Measurements from ENCODE around the gene PGAP6. TPM values are rescaled to one million over a fixed set of nuclear protein-coding genes. Genes with fewer than 3 reads are reported as not detected.
"Not testable (repeated sequence)": the region's sequence is repeated elsewhere in the genome, so short reads cannot be mapped to it uniquely, and the experiment has no call there.

The PGAP6 gene
- total RNA-seq, 1 donor from 2014 or later, result 55.8 TPM

DNA sequence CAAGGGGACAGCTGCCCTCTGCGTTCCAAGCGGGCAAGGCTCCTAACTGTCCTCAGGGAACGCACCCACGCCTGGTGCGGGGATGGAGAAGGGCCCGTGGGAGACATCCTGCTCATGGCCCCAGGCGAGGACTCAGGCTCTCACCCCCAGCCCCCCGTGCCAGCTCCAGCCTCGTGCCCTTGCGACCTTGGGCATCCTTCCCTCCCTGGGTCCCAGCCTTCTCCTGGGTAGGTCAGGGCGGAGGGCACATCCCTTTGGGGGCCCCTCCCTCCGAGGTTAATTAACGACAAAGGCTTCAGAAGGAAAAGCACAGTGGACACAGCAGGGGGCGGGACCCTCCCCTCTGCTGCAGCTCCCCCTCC, 3.0 kb downstream of the PGAP6 start:
- no peaks in the 10 kb centered on the region for H3K9me3 ChIP-seq
- intact Hi-C loops (cut with DNase I), result no loop called here
- DNase-seq (no peak), ATAC-seq (no peak)
- H3K27ac ChIP-seq, result no peak overlapping the region
- no peaks in the 10 kb centered on the region for H3K27me3 ChIP-seq (ENCODE audit: low read depth)
- no peak for TF ChIP-seq CTCF (IDR thresholded peaks at IDR 0.05)
- H3K36me3 ChIP-seq, result peaks cover 36% of the 10 kb centered on the region
- no peak overlapping the region for H3K4me3 ChIP-seq
- peaks cover 43% of the 10 kb centered on the region for H3K4me1 ChIP-seq

DNA sequence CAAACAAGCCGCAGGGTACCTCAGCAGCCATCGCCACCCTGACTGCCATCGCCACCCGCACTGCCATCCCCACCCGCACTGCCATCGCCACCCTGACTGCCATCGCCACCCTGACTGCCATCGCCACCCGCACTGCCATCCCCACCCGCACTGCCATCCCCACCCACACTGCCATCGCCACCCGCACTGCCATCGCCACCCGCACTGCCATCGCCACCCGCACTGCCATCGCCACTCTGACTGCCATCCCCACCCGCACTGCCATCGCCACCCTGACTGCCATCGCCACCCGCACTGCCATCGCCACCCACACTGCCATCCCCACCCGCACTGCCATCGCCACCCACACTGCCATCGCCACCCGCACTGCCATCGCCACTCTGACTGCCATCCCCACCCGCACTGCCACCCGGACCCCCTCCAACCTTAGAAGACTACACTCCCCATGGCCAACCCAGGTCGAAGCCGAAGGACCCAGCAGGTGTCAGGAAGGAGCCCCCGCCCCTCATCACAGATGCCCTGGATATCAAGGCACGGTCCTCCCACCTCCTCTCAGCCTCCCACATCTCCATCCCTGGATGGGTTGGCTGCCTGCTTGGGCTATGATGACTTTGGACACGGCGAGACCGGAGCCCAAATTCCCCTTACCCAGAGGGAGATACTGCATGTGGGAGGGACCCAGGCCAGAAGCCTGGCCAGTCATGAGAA, 3.5 kb downstream of the PGAP6 start:
- ATAC-seq; H3K27ac ChIP-seq; intact Hi-C loops (cut with DNase I); DNase-seq; H3K4me3 ChIP-seq; H3K27me3 ChIP-seq (ENCODE audit: low read depth); H3K9me3 ChIP-seq: not testable (repeated sequence)
- Histone ChIP-seq H3K36me3 (peaks cover 42% of the 10 kb centered on the region), H3K4me1 (peaks cover 38% of the 10 kb centered on the region)

- intact Hi-C loops (cut with DNase I), result no loop called here
- no peaks in the 10 kb centered on the region for H3K9me3 ChIP-seq
- H3K4me1 ChIP-seq, result peaks cover 30% of the 10 kb centered on the region
- ATAC-seq, result no peak
- no peaks in the 10 kb centered on the region for H3K27me3 ChIP-seq (ENCODE audit: low read depth)
- H3K27ac ChIP-seq, result no peak overlapping the region
- TF ChIP-seq CTCF (IDR thresholded peaks at IDR 0.05), result no peak
- peaks cover 47% of the 10 kb centered on the region for H3K36me3 ChIP-seq
- H3K4me3 ChIP-seq, result no peak overlapping the region
- peak; percentile 47 for DNase-seq
Observed at GRCh38 chr16:377419-377951, 4.3 kb downstream of the PGAP6 start.

DNA sequence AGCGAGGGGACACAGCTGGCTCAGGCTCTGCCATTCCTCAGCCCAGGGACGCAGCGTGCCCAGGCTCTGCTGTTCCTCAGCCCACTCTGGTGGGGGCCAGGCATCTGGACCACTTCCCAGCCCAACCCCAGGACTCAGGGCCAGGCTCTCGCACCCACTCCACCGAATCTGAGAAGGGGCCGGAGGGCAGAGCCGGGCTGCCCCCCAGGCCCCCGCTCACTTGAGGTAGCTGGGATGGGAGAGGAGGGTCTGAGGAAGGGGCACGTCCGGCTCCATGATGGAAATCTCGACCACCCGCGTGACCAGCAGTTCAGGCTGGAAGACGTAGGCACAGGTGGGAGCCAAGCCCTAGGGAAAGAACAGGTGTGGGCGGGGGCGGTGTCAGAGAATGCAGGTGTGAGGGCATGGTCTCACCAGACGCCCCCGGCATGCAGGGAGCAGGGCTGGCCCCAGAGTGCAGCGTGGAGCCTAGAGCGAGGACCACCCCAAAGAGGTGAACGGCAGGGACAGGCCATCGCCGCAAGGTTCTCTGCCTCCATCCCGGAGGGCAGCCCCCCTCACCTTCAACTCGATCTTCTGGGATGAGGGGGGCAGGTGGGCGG, 4.9 kb downstream of the PGAP6 start:
- no peaks in the 10 kb centered on the region for H3K9me3 ChIP-seq
- no peak for TF ChIP-seq CTCF (IDR thresholded peaks at IDR 0.05)
- H3K4me3 ChIP-seq, result no peak overlapping the region
- no peaks in the 10 kb centered on the region for H3K27me3 ChIP-seq (ENCODE audit: low read depth)
- no peak overlapping the region for H3K27ac ChIP-seq
- intact Hi-C loops (cut with DNase I), result no loop called here
- DNase-seq (no peak), ATAC-seq (no peak)
- peaks cover 53% of the 10 kb centered on the region for H3K36me3 ChIP-seq
- peaks cover 27% of the 10 kb centered on the region for H3K4me1 ChIP-seq

DNA sequence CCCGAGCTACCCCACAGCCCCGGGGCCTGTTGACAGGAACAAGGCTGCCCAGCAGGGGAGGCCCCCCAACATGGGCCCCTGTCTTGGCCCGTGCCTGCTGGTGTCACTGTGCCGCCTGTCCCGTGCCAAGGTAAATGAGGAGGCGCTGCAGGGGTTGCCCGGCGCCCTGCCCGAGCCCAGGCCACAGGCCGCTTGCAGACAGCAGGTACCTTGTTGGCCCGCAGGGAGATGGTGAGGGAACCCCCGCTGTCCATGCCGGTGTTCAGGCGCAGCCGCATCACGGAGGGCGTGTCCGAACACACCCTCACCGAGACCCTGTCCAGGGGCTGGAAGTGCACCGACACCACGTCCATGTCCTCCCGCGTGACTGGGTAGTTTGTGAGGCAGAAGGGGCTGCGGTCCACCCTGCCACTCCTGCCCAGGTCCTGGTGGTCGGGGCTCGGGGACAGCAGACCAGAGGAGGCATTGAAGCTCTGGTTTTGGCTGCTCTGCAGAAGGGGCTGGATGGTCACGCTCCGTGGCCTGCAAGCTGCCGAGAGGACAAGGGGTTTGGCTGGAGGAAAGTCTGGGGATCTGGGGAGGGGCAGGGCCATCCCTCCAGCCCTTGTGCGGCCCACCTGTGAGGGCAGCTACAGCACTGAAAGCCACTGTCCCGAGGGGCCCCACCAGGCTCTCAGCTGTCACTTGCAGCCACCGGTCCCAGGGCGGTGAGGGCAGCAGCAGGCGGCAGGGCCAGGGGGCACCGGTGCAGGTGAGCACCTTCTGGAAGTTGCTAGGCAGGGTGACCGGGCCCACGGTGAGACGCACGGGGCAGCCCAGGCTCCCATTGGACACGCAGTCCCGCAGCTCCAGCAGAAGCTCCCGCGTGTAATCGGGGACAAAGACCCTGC, 5.6 kb downstream of the PGAP6 start:
- H3K27ac ChIP-seq, result no peak overlapping the region
- H3K4me3 ChIP-seq, result no peak overlapping the region
- peaks cover 58% of the 10 kb centered on the region for H3K36me3 ChIP-seq
- intact Hi-C loops (cut with DNase I), result no loop called here
- no peaks in the 10 kb centered on the region for H3K27me3 ChIP-seq (ENCODE audit: low read depth)
- no peak for ATAC-seq
- TF ChIP-seq CTCF (IDR thresholded peaks at IDR 0.05), result no peak
- H3K4me1 ChIP-seq, result peaks cover 28% of the 10 kb centered on the region
- H3K9me3 ChIP-seq, result no peaks in the 10 kb centered on the region
- DNase-seq, result no peak

Measured in lower lobe of right lung (tissue), 2 donors.